Measurements from ENCODE around the gene VPS51. TPM values are rescaled to one million over a fixed set of nuclear protein-coding genes. Genes with fewer than 3 reads are reported as not detected.

The VPS51 gene
- total and polyA plus RNA-seq, 9 of the 15 experiments (the other 6 are each of a cell fraction or from before 2014, with no cell fraction given), result 1.8 to 143 (median 46.8) TPM

DNA sequence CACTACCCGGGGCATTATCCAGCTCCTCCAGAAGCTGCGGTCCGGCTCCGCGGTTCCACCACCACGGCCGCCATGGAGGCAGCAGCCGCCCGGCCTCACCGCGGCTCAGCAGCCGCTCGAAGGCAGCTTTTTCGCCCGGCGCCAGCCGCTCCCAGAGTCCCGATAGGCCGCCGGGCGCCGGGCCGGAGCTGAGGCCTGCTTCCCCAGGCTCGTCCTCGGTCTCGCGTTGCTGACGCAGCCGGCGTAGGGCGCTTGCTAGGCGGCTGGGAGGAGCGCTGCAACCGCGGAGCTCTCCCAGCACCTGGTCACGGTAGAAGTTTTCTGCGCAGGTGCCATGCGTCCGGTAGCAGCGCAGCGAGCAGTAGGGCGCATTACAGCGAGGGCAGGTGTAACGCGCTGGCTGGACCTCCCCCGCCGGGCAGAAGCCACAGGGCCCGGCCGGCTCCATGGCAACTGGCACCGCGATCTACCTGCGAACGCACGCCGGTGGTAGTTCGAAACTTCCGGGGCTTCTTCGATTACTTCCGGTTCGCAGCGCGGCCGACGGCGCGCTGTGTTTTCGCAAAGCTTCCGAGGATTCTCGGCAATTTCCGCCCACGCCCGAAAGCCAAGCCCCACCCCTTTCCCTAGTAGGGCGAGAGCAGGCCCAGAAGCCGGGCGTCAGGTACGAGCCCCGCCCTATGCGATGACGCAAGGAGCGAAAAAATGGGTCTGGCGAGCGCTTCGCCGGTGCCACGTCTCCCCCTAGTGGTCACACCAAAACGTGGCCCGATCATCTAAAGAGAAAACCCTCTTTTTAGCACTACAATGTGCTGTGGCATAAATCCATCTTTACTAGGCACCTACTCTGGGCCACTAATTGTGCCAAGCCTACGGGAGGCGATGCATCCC lies 21.4 kb downstream of the VPS51 start, which contains the start of gene ZNHIT2 (continued):
- TF ChIP-seq, protein P1, sequence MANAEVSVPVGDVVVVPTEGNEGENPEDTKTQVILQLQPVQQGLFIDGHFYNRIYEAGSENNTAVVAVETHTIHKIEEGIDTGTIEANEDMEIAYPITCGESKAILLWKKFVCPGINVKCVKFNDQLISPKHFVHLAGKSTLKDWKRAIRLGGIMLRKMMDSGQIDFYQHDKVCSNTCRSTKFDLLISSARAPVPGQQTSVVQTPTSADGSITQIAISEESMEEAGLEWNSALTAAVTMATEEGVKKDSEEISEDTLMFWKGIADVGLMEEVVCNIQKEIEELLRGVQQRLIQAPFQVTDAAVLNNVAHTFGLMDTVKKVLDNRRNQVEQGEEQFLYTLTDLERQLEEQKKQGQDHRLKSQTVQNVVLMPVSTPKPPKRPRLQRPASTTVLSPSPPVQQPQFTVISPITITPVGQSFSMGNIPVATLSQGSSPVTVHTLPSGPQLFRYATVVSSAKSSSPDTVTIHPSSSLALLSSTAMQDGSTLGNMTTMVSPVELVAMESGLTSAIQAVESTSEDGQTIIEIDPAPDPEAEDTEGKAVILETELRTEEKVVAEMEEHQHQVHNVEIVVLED (CRISPR knock-in tag; IDR thresholded peaks at IDR 0.05), result no peak; the same call in 1 of the 2 replicates
- TF ChIP-seq ZNF41 (CRISPR knock-in tag; conservative IDR thresholded peaks at IDR 0.05), result no peak
- TF ChIP-seq ZNF121 (CRISPR knock-in tag; conservative IDR thresholded peaks at IDR 0.05), result no peak
- no peak for TF ChIP-seq NFE2L1 (tag; IDR thresholded peaks at IDR 0.05; ENCODE audit: borderline replicate concordance, low read depth)
- TF ChIP-seq ZNF239 (CRISPR knock-in tag; IDR thresholded peaks at IDR 0.05), result no peak
- peak in 1 of 2 experiments; percentile 12; a peak in 1 of 4 replicates for TF ChIP-seq NONO (IDR thresholded peaks at IDR 0.05; ENCODE audit: low read depth in 2 of 2, low read length in 1 of 2)
- TF ChIP-seq XRCC5 (IDR thresholded peaks at IDR 0.05; ENCODE audit: low read depth, low read length), result peak; percentile 94
- no peak for TF ChIP-seq ZNF57 (CRISPR knock-in tag; IDR thresholded peaks at IDR 0.05)
- TF ChIP-seq, protein P2, sequence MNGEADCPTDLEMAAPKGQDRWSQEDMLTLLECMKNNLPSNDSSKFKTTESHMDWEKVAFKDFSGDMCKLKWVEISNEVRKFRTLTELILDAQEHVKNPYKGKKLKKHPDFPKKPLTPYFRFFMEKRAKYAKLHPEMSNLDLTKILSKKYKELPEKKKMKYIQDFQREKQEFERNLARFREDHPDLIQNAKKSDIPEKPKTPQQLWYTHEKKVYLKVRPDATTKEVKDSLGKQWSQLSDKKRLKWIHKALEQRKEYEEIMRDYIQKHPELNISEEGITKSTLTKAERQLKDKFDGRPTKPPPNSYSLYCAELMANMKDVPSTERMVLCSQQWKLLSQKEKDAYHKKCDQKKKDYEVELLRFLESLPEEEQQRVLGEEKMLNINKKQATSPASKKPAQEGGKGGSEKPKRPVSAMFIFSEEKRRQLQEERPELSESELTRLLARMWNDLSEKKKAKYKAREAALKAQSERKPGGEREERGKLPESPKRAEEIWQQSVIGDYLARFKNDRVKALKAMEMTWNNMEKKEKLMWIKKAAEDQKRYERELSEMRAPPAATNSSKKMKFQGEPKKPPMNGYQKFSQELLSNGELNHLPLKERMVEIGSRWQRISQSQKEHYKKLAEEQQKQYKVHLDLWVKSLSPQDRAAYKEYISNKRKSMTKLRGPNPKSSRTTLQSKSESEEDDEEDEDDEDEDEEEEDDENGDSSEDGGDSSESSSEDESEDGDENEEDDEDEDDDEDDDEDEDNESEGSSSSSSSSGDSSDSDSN (IDR thresholded peaks at IDR 0.05; ENCODE audit: borderline replicate concordance in 1 of 2, low read depth in 2 of 2, low read length in 2 of 2), result peak; percentile 100
- TF ChIP-seq FUS (optimal IDR thresholded peaks at IDR 0.05; ENCODE audit: low read depth, low read length), result peak; percentile 72
- no peak for TF ChIP-seq ZNF311 (CRISPR knock-in tag; IDR thresholded peaks at IDR 0.05)
- no peak for TF ChIP-seq ZNF586 (CRISPR knock-in tag; conservative IDR thresholded peaks at IDR 0.05)
- TF ChIP-seq, protein P3, sequence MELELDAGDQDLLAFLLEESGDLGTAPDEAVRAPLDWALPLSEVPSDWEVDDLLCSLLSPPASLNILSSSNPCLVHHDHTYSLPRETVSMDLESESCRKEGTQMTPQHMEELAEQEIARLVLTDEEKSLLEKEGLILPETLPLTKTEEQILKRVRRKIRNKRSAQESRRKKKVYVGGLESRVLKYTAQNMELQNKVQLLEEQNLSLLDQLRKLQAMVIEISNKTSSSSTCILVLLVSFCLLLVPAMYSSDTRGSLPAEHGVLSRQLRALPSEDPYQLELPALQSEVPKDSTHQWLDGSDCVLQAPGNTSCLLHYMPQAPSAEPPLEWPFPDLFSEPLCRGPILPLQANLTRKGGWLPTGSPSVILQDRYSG (tag; conservative IDR thresholded peaks at IDR 0.05; ENCODE audit: low read depth), result no peak
- no peak for TF ChIP-seq CCAR2 (IDR thresholded peaks at IDR 0.05; ENCODE audit: low read depth, low read length)
- no peak for TF ChIP-seq SIRT6 (IDR thresholded peaks at IDR 0.05; ENCODE audit: low read depth, low read length)
- TF ChIP-seq MAFF (IDR thresholded peaks at IDR 0.05; ENCODE audit: low read length), result no peak
- TF ChIP-seq, protein P4, sequence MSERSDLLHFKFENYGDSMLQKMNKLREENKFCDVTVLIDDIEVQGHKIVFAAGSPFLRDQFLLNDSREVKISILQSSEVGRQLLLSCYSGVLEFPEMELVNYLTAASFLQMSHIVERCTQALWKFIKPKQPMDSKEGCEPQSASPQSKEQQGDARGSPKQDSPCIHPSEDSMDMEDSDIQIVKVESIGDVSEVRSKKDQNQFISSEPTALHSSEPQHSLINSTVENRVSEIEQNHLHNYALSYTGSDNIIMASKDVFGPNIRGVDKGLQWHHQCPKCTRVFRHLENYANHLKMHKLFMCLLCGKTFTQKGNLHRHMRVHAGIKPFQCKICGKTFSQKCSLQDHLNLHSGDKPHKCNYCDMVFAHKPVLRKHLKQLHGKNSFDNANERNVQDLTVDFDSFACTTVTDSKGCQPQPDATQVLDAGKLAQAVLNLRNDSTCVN (CRISPR knock-in tag; IDR thresholded peaks at IDR 0.05), result no peak
- TF ChIP-seq MEIS2 (IDR thresholded peaks at IDR 0.05; ENCODE audit: partially characterized antibody), result no peak
- TF ChIP-seq NUFIP1 (IDR thresholded peaks at IDR 0.05; ENCODE audit: partially characterized antibody), result no peak
- TF ChIP-seq E2F3 (CRISPR knock-in tag; IDR thresholded peaks at IDR 0.05), result no peak

Data from K562 (cell line).